ENCODE data around the gene PER2. TPM values are rescaled to one million over a fixed set of nuclear protein-coding genes. Genes with fewer than 3 reads are reported as not detected.

PER2 gene
- total and polyA plus RNA-seq, 2 of the 13 experiments (the other 11 are each of a cell fraction or from before 2014, with no cell fraction given), result 5.1 to 9.4 TPM

GRCh38 chr2:238220274-238220891 is 68.0 kb downstream of the PER2 start (continued):
- TF ChIP-seq CEBPB (IDR thresholded peaks at IDR 0.05; ENCODE audit: borderline replicate concordance, low read depth, low read length) (peak; percentile 88), ZNF576 (CRISPR knock-in tag; IDR thresholded peaks at IDR 0.05) (no peak), HIVEP1 (CRISPR knock-in tag; IDR thresholded peaks at IDR 0.05) (no peak), ZNF574 (CRISPR knock-in tag; IDR thresholded peaks at IDR 0.05) (no peak), ZSCAN25 (CRISPR knock-in tag; IDR thresholded peaks at IDR 0.05) (no peak), TGIF2 (CRISPR knock-in tag; IDR thresholded peaks at IDR 0.05) (no peak)

GRCh38 chr2:238216651-238217184 is 71.7 kb downstream of the PER2 start:
- CTCF ChIA-PET (ENCODE audit: low intra/inter-chr PET ratio, low total read pairs), result no interaction called here
- BruUV-seq (replicated peaks), result no TSS peak
- 56% methylated on average over 2 of the region's 2 CpGs for WGBS (ENCODE audit: low lambda C conversion rate)
- POLR2A ChIA-PET, result interaction anchor here (0.9 to 1.4 kb wide), 2 partner anchors 9 to 18 kb away, joined by 5 read pairs; no protein-coding TSS in a partner anchor
- Histone ChIP-seq H3K27ac (ENCODE audit: extremely low read length, insufficient read depth, low read length) (no peak overlapping the region), H3K79me2 (ENCODE audit: insufficient read depth, low read length) (no peaks in the 10 kb centered on the region), H3K4me2 (ENCODE audit: low read depth, low read length) (peak overlapping the region; percentile 30), H2AFZ (ENCODE audit: low read length) (no peak overlapping the region), H3K4me3 (replicated peaks in 1 of 3; ENCODE audit: insufficient read depth in 1 of 3, low read depth in 2 of 3, low read length in 3 of 3) (no peak overlapping the region), H4K20me1 (ENCODE audit: insufficient read depth, low read length) (no peaks in the 10 kb centered on the region), H3K9me3 (ENCODE audit: low read length) (no peaks in the 10 kb centered on the region), H3K4me1 (ENCODE audit: insufficient read depth, low read length) (peaks cover 36% of the 10 kb centered on the region), H3K9ac (ENCODE audit: insufficient read depth, low read depth, low read length) (no peak overlapping the region), H3K36me3 (replicated peaks in 1 of 2; ENCODE audit: control insufficient read depth in 1 of 2, insufficient read depth in 2 of 2, low read length in 2 of 2) (no peaks in the 10 kb centered on the region), H3K27me3 (ENCODE audit: control insufficient read depth in 1 of 2, insufficient read depth in 2 of 2, low read length in 2 of 2) (peaks cover 0 to 10% of the 10 kb centered on the region in 2 experiments; a peak in 2 of 5 replicates)
- ATAC-seq, result no peak; the same call in 2 of the 3 replicates
- no peak for FAIRE-seq
- intact Hi-C loops (cut with micrococcal nuclease; ENCODE audit: unreplicated experiment) (no loop called here), in situ Hi-C loops (cut with HindIII; ENCODE audit: extremely low pct_ligation_motif_present, low pct_unique_long_range_greater_than_20kb) (no loop called here)
- no peak for DNase-seq (ENCODE audit: low spot score)
- no peak for TF ChIP-seq ZGPAT (CRISPR knock-in tag; IDR thresholded peaks at IDR 0.05)
- TF ChIP-seq ZNF563 (CRISPR knock-in tag; IDR thresholded peaks at IDR 0.05), result peak; percentile 65; the same call in 1 of the 2 replicates
- peak; percentile 86 for TF ChIP-seq ZNF281 (CRISPR knock-in tag; IDR thresholded peaks at IDR 0.05; ENCODE audit: borderline replicate concordance)
- no peak for TF ChIP-seq DNMT1 (CRISPR knock-in tag; IDR thresholded peaks at IDR 0.05)
- TF ChIP-seq ZNF264 (CRISPR knock-in tag; IDR thresholded peaks at IDR 0.05), result no peak
- TF ChIP-seq MATR3 (CRISPR knock-in tag; IDR thresholded peaks at IDR 0.05), result no peak
- TF ChIP-seq IKZF1 (IDR thresholded peaks at IDR 0.05), result no peak
- TF ChIP-seq KAT8 (CRISPR knock-in tag; IDR thresholded peaks at IDR 0.05), result no peak
- TF ChIP-seq DRAP1 (CRISPR knock-in tag; IDR thresholded peaks at IDR 0.05), result no peak
